AG10803 (cell line): ENCODE results near the gene MKLN1.

Experiments used
- DNase-seq: peaks from one replicate; pipeline ENCODE4 v3.0.0; 2010; ENCODE audit warnings: low read depth
- H3K4me3 ChIP-seq: 2 replicates; pipeline ENCODE4 v1.5.1; 2011; ENCODE audit warnings: mild to moderate bottlenecking, low read length, control low read depth
- CTCF ChIP-seq: conservative IDR thresholded peaks from 2 replicates; pipeline ENCODE4 v1.5.1; 2011; ENCODE audit warnings: mild to moderate bottlenecking, low read length, control low read depth, inconsistent platforms

The MKLN1 gene

DNA sequence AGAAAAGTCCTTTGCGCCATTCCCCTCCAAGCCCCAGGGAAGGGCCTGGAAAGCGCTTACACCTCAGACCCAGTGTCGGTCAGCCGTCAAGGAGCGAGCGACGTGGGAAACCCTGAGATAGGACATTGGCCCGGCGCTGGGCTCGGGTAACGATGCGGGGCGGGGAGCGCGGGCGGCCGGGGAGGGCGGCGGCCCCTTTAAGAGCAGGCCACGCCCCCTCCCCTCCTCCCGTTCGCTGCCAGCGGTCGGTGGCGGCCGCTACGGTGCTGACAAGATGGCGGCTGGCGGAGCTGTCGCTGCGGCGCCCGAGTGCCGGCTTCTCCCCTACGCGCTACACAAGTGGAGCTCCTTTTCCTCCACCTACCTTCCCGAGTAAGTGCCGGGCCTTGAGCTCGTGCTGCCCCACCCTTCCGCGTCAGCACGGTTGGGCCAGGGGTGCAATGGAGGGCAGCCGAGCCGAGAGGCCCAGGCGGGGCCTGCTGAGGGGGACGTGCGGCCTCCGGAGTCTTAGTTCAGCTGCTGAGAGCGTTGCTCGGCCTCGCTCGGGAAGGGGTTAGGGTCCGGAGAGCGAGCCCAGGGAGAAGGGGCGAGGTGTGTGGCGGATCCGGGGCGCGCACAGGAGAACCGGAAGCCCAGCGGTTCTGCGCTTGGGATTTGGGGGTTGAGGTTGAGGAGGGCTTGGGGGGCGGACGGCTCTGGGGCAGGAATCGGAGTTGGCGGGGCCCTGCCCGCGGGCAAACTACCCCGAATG is at the start of gene MKLN1:
Gene MKLN1 (plus strand): TSS at position 251 of the 751 bp plus-strand sequence. CDS start 24 bp downstream, at position 275.
- peak within 1 kb of the TSS; percentile 91 for H3K4me3 ChIP-seq
- TF ChIP-seq CTCF = no peak
- DNase-seq = peak; percentile 88

DNA sequence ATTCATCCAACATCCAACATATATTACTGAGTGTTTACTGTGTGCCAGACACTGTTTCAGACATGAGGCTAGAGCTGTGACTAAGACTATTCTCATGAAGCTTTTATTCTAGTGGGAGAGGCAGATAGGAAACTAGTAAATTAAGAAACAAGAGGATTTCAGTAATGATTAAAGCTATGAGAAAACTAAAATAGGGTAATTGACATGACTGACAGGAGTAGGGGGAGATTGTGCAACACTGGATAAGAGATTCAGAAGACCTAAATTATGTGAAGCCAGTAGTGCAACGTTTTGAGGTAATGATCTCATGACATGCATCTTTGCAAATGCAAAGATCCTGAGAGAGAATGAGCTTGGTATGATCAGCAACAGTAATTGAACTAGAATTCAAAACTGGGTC is 48.6 kb upstream of the MKLN1 start:
- TF ChIP-seq CTCF = no peak
- DNase-seq = no peak
- no peak overlapping the region for H3K4me3 ChIP-seq

DNA sequence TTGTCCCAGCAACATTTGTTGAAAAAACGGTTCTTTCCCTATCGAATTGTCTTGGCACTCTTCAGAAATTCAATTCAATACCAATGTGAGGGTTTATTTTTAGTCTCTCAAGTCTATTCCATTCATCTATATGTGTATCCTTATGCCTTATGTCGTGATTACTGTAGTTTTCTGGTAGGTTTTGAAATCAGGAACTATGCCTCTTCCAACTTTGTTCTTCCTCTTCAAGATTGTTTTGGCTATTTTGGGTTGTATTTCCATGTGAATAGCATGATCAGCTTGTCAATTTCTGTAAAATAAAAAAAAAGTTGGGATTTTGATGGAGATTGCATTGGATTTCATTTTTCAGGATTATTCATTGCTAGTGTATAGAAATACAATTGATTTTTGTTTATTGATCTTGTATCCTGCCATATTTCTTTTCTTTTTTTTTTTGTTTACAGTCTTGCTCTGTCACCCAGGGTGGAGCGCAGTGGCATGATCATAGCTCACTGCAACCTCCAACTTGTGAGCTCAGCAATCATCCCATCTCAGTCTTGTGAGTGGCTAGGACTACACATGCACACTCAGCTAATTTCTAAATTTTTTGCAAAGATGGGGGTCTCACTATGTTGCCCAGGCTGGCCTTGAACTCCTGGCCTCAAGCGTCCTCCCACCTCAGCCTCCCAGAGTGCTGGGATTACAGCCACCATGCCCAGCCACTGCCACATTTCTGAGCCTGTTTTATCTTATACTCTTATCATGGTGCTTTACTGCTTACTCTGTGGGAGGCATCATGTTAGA is 46.2 kb upstream of the MKLN1 start:
- no peak overlapping the region for H3K4me3 ChIP-seq
- no peak for DNase-seq
- no peak for TF ChIP-seq CTCF

DNA sequence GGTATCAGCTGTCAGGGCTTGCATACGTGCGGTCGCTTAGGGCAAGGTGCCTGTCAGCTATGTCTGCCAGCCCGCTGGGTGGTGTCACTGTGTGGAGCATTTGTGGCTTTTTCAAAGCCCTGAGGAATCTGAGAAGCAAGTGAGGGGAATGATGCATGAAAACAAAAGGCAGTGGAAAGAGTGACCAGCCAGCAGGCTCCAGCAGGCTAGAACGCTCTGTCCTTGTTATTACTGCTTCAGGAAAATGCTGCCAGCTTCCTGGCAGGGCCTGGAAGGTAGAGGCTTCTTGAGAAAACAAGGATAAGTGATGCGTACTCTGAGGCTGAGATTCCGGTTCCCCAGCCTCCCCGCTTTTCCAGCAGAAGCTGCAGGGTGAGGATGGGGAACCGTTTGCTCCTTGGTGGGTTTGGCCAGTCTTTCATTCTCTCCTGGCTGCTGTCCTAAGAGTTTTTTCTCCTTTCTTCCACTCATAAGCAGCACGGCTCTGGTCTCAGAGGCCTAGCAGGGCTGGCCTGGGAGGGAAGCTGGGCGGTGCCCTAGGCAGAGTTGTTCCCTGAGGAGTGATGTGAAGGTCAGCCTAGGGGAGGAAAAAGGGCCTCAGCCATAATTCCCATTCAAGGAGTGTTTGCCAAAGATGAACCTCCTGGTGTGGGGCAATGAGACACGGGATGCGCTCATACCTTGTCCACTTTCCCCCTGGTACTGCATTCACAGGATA is 42.8 kb upstream of the MKLN1 start:
- TF ChIP-seq CTCF = no peak
- DNase-seq = no peak

GRCh38 chr7:131285556-131285955 is 42.1 kb upstream of the MKLN1 start:
- TF ChIP-seq CTCF = no peak
- no peak overlapping the region for H3K4me3 ChIP-seq
- peak; percentile 59 for DNase-seq

More for the DNA sequence above, 42.8 kb upstream of the MKLN1 start:
- H3K4me3 ChIP-seq = no peak overlapping the region

DNA sequence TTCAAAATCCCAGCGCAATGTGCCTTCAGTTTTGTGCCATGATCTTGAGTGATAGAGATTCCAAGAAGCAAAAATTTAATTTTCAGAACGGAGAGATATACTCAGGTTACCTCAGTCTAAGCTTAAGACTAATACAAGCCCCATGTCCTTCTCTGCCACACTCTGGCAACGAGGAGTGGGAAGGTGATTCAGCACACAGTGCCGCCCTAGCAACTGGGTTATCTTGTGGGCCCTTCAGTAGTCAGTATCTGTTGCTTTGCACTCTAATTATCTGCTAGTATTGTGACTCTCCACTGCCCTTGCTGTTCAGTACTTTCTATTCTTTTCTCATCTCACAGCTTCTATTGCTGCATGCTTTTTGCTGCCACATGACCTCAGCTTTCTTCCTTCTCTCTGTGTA is 39.2 kb upstream of the MKLN1 start:
- TF ChIP-seq CTCF = no peak
- DNase-seq = no peak

More for the DNA sequence above, 39.2 kb upstream of the MKLN1 start:
- no peak overlapping the region for H3K4me3 ChIP-seq
